K562 (cell line): ENCODE measurements around the gene TM7SF3. TPM values are rescaled to one million over a fixed set of nuclear protein-coding genes. Genes with fewer than 3 reads are reported as not detected.

Experiments used
- CREM ChIP-seq: IDR thresholded peaks from 2 replicates; pipeline ENCODE4 v1.6.1; 2014; ENCODE audit warnings: antibody characterized with exemption, low read depth
- EGR1 ChIP-seq: fragments of 450-650 bp; conservative IDR thresholded peaks from 2 replicates; pipeline ENCODE4 v1.6.1; 2017; ENCODE audit warnings: mild to moderate bottlenecking
- MTA3 ChIP-seq: fragments of 450-650 bp; formaldehyde crosslinking; IDR thresholded peaks from 2 replicates; pipeline ENCODE4 v1.6.1; 2017; ENCODE audit warnings: mild to moderate bottlenecking, borderline replicate concordance
- NKRF ChIP-seq: fragments of 450-650 bp; IDR thresholded peaks from 2 replicates; pipeline ENCODE4 v1.6.1; 2016; ENCODE audit warnings: borderline replicate concordance
- TCFL5 ChIP-seq: fragments of 250-450 bp; sonication (Bioruptor Pico); conservative IDR thresholded peaks from 2 replicates; pipeline ENCODE4 v1.6.1; 2021; ENCODE audit warnings: mild to moderate bottlenecking, moderate library complexity, matching md5 sums
- TFAP4 ChIP-seq: sonication (generic); formaldehyde crosslinking; IDR thresholded peaks from 2 replicates; pipeline ENCODE4 v1.8.0; 2022; ENCODE audit warnings: missing genetic modification reagents, mild to moderate bottlenecking, moderate library complexity, borderline replicate concordance
- UBTF ChIP-seq, 2 experiments: IDR thresholded peaks; 2 replicates each; pipeline ENCODE4 v1.6.1; 2012; ENCODE audit warnings: improper control_type of control experiment in 2 of 2, low read depth in 2 of 2, low read length in 2 of 2, borderline replicate concordance in 1 of 2
- ZBTB9 ChIP-seq: fragments of 450-650 bp; formaldehyde crosslinking; IDR thresholded peaks from 2 replicates; pipeline ENCODE4 v1.4.0; 2020; ENCODE audit warnings: mild to moderate bottlenecking, moderate library complexity
- ZKSCAN3 ChIP-seq: fragments of 250-450 bp; sonication (Bioruptor Pico); IDR thresholded peaks from 2 replicates; pipeline ENCODE4 v1.4.0; 2020
- ZMIZ1 ChIP-seq, 2 experiments: fragments of 150-350 bp in 1 of 2; IDR thresholded peaks; 2 replicates each; pipeline ENCODE4 v1.6.1; 2012 to 2016; ENCODE audit warnings: low read depth in 2 of 2, low read length in 2 of 2, mild to moderate bottlenecking in 1 of 2, moderate library complexity in 1 of 2
- ZNF384 ChIP-seq: IDR thresholded peaks from 2 replicates; pipeline ENCODE4 v1.6.1; 2012; ENCODE audit warnings: low read depth, low read length, improper control_type of control experiment
- ZNF639 ChIP-seq, 2 experiments: fragments of 200-800 bp in 1 of 2; sonication (Bioruptor generic) in 1 of 2; sonication (generic) in 1 of 2; formaldehyde crosslinking in 1 of 2; IDR thresholded peaks in 1 of 2; conservative IDR thresholded peaks in 1 of 2; 2 replicates each; pipeline versions ENCODE4 v1.5.0 to v1.6.1; 2016 to 2020; ENCODE audit warnings: missing compliant biosample characterization in 1 of 2, missing genetic modification characterization in 1 of 2, missing genetic modification reagents in 1 of 2
- polyA plus RNA-seq, 8 experiments: library from polyadenylated mRNA; depleted of rRNA in 4 of 8; stranded (reverse) in 5 of 8; unstranded in 3 of 8; fragments of >200 nt; fragmentation: Nextera tagmentation in 2 of 8; fragmentation: Illumina TruSeq in 1 of 8; extraction: Ambion mirVana in 2 of 8; extraction: Trizol in 1 of 8; gene quantifications; 2 replicates each; pipeline versions ENCODE4 v1.2.1 to v1.2.3, GENCODE V29; 2011 to 2014; ENCODE audit warnings: inconsistent platforms in 1 of 8, missing spikeins in 1 of 8
- total RNA-seq, 7 experiments: library from RNA; depleted of rRNA in 6 of 7; stranded (reverse); fragments of >200 nt in 6 of 7; fragmentation: Illumina TruSeq in 2 of 7; extraction: Trizol in 2 of 7; gene quantifications; 2 replicates each; pipeline versions ENCODE4 v1.2.1 to v1.2.3, GENCODE V29; 2011 to 2021; ENCODE audit warnings: low replicate concordance in 1 of 7

Gene TM7SF3
- total and polyA plus RNA-seq, 9 of the 15 experiments (the other 6 are each of a cell fraction or from before 2014, with no cell fraction given): 9.3 to 90.4 (median 24.8) TPM

- TF ChIP-seq ZKSCAN3 (CRISPR knock-in tag) (no peak), UBTF (IDR thresholded peaks at IDR 0.05; ENCODE audit: borderline replicate concordance in 1 of 2, low read depth in 2 of 2, low read length in 2 of 2) (no peak), TFAP4 (CRISPR knock-in tag) (peak; percentile 57; the same call in 1 of the 2 replicates), ZMIZ1 (IDR thresholded peaks at IDR 0.05; ENCODE audit: low read depth in 2 of 2, low read length in 2 of 2) (peak in 1 of 2 experiments; percentile 68; a peak in 1 of 4 replicates), ZNF384 (peak; percentile 96), ZNF639 (CRISPR knock-in tag; conservative IDR thresholded peaks at IDR 0.05 in 1 of 2, IDR thresholded peaks at IDR 0.05 in 1 of 2) (peak in 1 of 2 experiments; percentile 90; a peak in 2 of 4 replicates), CREM (peak; percentile 49; the same call in 1 of the 2 replicates), MTA3 (peak; percentile 62; the same call in 1 of the 2 replicates), NKRF (no peak; the same call in 1 of the 2 replicates), EGR1 (peak; percentile 66), TCFL5 (no peak), ZBTB9 (CRISPR knock-in tag) (no peak)
Measured at GRCh38 chr12:26937863-26938700, 76.1 kb downstream of the TM7SF3 start, which contains the start of the genes FGFR1OP2 and INTS13 (continued).
